ENCODE results near the gene GCA. TPM values are rescaled to one million over a fixed set of nuclear protein-coding genes. Genes with fewer than 3 reads are reported as not detected.

GCA gene
- total and polyA plus RNA-seq, 2 of the 13 experiments (the other 11 are each of a cell fraction or from before 2014, with no cell fraction given): 42.0 to 48.3 TPM

- TF ChIP-seq HMGXB3 (CRISPR knock-in tag; IDR thresholded peaks at IDR 0.05; ENCODE audit: borderline replicate concordance) (no peak), KDM3A (CRISPR knock-in tag; IDR thresholded peaks at IDR 0.05; ENCODE audit: low read depth) (peak; percentile 63; the same call in 1 of the 2 replicates), THAP9 (CRISPR knock-in tag; IDR thresholded peaks at IDR 0.05; ENCODE audit: borderline replicate concordance) (peak; percentile 88; the same call in 1 of the 2 replicates), HNF4G (IDR thresholded peaks at IDR 0.05; ENCODE audit: borderline replicate concordance, low read depth, low read length) (no peak), HNF4G (CRISPR knock-in tag; IDR thresholded peaks at IDR 0.05; ENCODE audit: borderline replicate concordance, low read depth) (0 out of 2 replicates have a peak, but pooled peaks have one; percentile 26), CEBPG (CRISPR knock-in tag; IDR thresholded peaks at IDR 0.05) (no peak), ZNF800 (CRISPR knock-in tag; IDR thresholded peaks at IDR 0.05) (peak; percentile 36; the same call in 1 of the 2 replicates), FOXM1 (CRISPR knock-in tag; IDR thresholded peaks at IDR 0.05) (no peak), MAX (IDR thresholded peaks at IDR 0.05) (peak; percentile 95), THAP8 (CRISPR knock-in tag; IDR thresholded peaks at IDR 0.05; ENCODE audit: borderline replicate concordance) (no peak), SMC3 (IDR thresholded peaks at IDR 0.05; ENCODE audit: low read length) (no peak), KDM5A (IDR thresholded peaks at IDR 0.05; ENCODE audit: borderline replicate concordance, low read length) (peak; percentile 53; the same call in 1 of the 2 replicates), RNF2 (conservative IDR thresholded peaks at IDR 0.05; ENCODE audit: low read depth) (peak; percentile 90; the same call in 1 of the 2 replicates), TEAD2 (CRISPR knock-in tag; IDR thresholded peaks at IDR 0.05) (no peak), KDM1A (CRISPR knock-in tag; IDR thresholded peaks at IDR 0.05) (no peak), ZBTB26 (CRISPR knock-in tag; IDR thresholded peaks at IDR 0.05; ENCODE audit: borderline replicate concordance) (peak; percentile 73; the same call in 1 of the 2 replicates), IRX3 (CRISPR knock-in tag; IDR thresholded peaks at IDR 0.05; ENCODE audit: borderline replicate concordance, low read depth) (peak; percentile 92; the same call in 1 of the 2 replicates)
These were observed at the start of gene GCA (continued) for GRCh38 chr2:162343824-162344616.
